H9 (cell line): Measurements from ENCODE around the gene PCCA. TPM values are rescaled to one million over a fixed set of nuclear protein-coding genes. Genes with fewer than 3 reads are reported as not detected.

Source experiments
- DNase-seq: peaks from one replicate; pipeline ENCODE4 v3.0.0-alpha.2; 2017
- H2AFZ ChIP-seq: one replicate; pipeline ENCODE4 v1.6.1; 2013; ENCODE audit warnings: mild to moderate bottlenecking, low read length, control low read depth, moderate library complexity
- H2AK5ac ChIP-seq: 2 replicates; pipeline ENCODE4 v1.6.1; 2013; ENCODE audit warnings: low read length, control low read depth, mixed read lengths; ENCODE audit not compliant: insufficient read length
- H2BK120ac ChIP-seq: one replicate; pipeline ENCODE4 v1.6.1; 2013; ENCODE audit warnings: low read depth, mild to moderate bottlenecking, low read length, control low read depth, inconsistent platforms; ENCODE audit not compliant: poor library complexity, severe bottlenecking
- H2BK12ac ChIP-seq: 2 replicates; pipeline ENCODE4 v1.6.1; 2013; ENCODE audit warnings: low read length, control low read depth, mixed read lengths, low read depth; ENCODE audit not compliant: insufficient read length
- H2BK15ac ChIP-seq: 2 replicates; pipeline ENCODE4 v1.6.1; 2013; ENCODE audit warnings: low read depth, low read length, control low read depth
- H2BK20ac ChIP-seq: one replicate; pipeline ENCODE4 v1.6.1; 2013; ENCODE audit warnings: low read depth, mild to moderate bottlenecking, low read length, control low read depth, inconsistent platforms; ENCODE audit not compliant: poor library complexity, severe bottlenecking
- H2BK5ac ChIP-seq: 2 replicates; pipeline ENCODE4 v1.6.1; 2013; ENCODE audit warnings: low read length, control low read depth, mixed read lengths; ENCODE audit not compliant: insufficient read length
- H3K14ac ChIP-seq: 2 replicates; pipeline ENCODE4 v1.6.1; 2013; ENCODE audit warnings: low read length, control low read depth; ENCODE audit not compliant: insufficient read depth
- H3K18ac ChIP-seq: 2 replicates; pipeline ENCODE4 v1.6.1; 2013; ENCODE audit warnings: low read depth, mild to moderate bottlenecking, mixed read lengths, low read length, control low read depth; ENCODE audit not compliant: insufficient read length
- H3K23ac ChIP-seq: 2 replicates; pipeline ENCODE4 v1.6.1; 2013; ENCODE audit warnings: low read length, control low read depth, mixed read lengths, low read depth; ENCODE audit not compliant: insufficient read length
- H3K23me2 ChIP-seq: 2 replicates; pipeline ENCODE4 v1.6.1; 2013; ENCODE audit warnings: low read depth, mild to moderate bottlenecking, mixed read lengths, low read length, control low read depth; ENCODE audit not compliant: insufficient read length, poor library complexity, severe bottlenecking
- H3K27ac ChIP-seq: 2 replicates; pipeline ENCODE4 v1.5.1; 2013; ENCODE audit warnings: low read length, control low read depth, mixed read lengths, low read depth; ENCODE audit not compliant: insufficient read length
- H3K27me3 ChIP-seq: 2 replicates; pipeline ENCODE4 v1.6.1; 2013; ENCODE audit warnings: low read length, control low read depth, inconsistent platforms; ENCODE audit not compliant: insufficient read depth
- H3K4ac ChIP-seq: 2 replicates; pipeline ENCODE4 v1.6.1; 2013; ENCODE audit warnings: low read depth, mild to moderate bottlenecking, control low read depth, inconsistent platforms, low read length, moderate library complexity
- H3K4me1 ChIP-seq: 2 replicates; pipeline ENCODE4 v1.6.1; 2013; ENCODE audit warnings: low read length, control low read depth, inconsistent platforms; ENCODE audit not compliant: insufficient read depth
- H3K4me2 ChIP-seq: 2 replicates; pipeline ENCODE4 v1.6.1; 2013; ENCODE audit warnings: low read length, control low read depth, mixed read lengths; ENCODE audit not compliant: insufficient read length, insufficient read depth
- H3K56ac ChIP-seq: 2 replicates; pipeline ENCODE4 v1.6.1; 2013; ENCODE audit warnings: low read depth, mild to moderate bottlenecking, mixed read lengths, low read length, control low read depth; ENCODE audit not compliant: insufficient read length
- H3K79me1 ChIP-seq: 2 replicates; pipeline ENCODE4 v1.6.1; 2013; ENCODE audit warnings: low read depth, mild to moderate bottlenecking, moderate library complexity, low read length, control low read depth, inconsistent platforms; ENCODE audit not compliant: insufficient read depth, poor library complexity, severe bottlenecking
- H3K79me2 ChIP-seq: 2 replicates; pipeline ENCODE4 v1.6.1; 2013; ENCODE audit warnings: low read length, control low read depth, inconsistent platforms; ENCODE audit not compliant: insufficient read depth
- H3K9ac ChIP-seq: 2 replicates; pipeline ENCODE4 v1.6.1; 2013; ENCODE audit warnings: low read length, control low read depth, mixed read lengths; ENCODE audit not compliant: insufficient read length; ENCODE audit errors: extremely low read depth
- H3K9me3 ChIP-seq: one replicate; pipeline ENCODE4 v1.6.1; 2013; ENCODE audit warnings: low read depth, low read length, inconsistent platforms; ENCODE audit not compliant: control insufficient read depth
- H3T11ph ChIP-seq: one replicate; pipeline ENCODE4 v1.6.1; 2013; ENCODE audit warnings: mild to moderate bottlenecking, low read length, control low read depth, inconsistent platforms
- H4K20me1 ChIP-seq: one replicate; pipeline ENCODE4 v1.6.1; 2013; ENCODE audit not compliant: control insufficient read depth, insufficient read length, insufficient read depth
- H4K5ac ChIP-seq: 2 replicates; pipeline ENCODE4 v1.6.1; 2013; ENCODE audit warnings: low read depth, mild to moderate bottlenecking, mixed read lengths, low read length, control low read depth; ENCODE audit not compliant: insufficient read length
- H4K8ac ChIP-seq: replicated peaks from 2 replicates; pipeline ENCODE4 v1.6.1; 2013; ENCODE audit warnings: low read length, control low read depth, mixed read lengths, low read depth; ENCODE audit not compliant: insufficient read length
- H4K91ac ChIP-seq: 2 replicates; pipeline ENCODE4 v1.6.1; 2013; ENCODE audit warnings: low read depth, mild to moderate bottlenecking, moderate library complexity, mixed read lengths, low read length, control low read depth; ENCODE audit not compliant: insufficient read length
- H3K27ac Mint-ChIP-seq, 3 experiments: 2 replicates in 2 of 3; 3 replicates in 1 of 3; pipeline ENCODE4 v1.8.0; 2020 to 2021; ENCODE audit warnings: mixed read lengths in 3 of 3, mild to moderate bottlenecking in 1 of 3, moderate library complexity in 1 of 3
- H3K27me3 Mint-ChIP-seq: 2 replicates; pipeline ENCODE4 v1.8.0; 2021; ENCODE audit warnings: low read depth, mild to moderate bottlenecking, moderate library complexity, mixed read lengths
- H3K36me3 Mint-ChIP-seq, 3 experiments: 2 replicates in 2 of 3; 3 replicates in 1 of 3; pipeline ENCODE4 v1.8.0; 2020 to 2021; ENCODE audit warnings: low read depth in 3 of 3, mixed read lengths in 3 of 3; ENCODE audit not compliant: insufficient read depth in 1 of 3
- H3K4me1 Mint-ChIP-seq, 2 experiments: 2 replicates each; pipeline ENCODE4 v1.8.0; 2020; ENCODE audit warnings: mixed read lengths in 2 of 2
- H3K4me3 Mint-ChIP-seq, 2 experiments: 2 replicates in 1 of 2; 3 replicates in 1 of 2; pipeline ENCODE4 v1.8.0; 2020 to 2021; ENCODE audit warnings: mild to moderate bottlenecking in 2 of 2, mixed read lengths in 2 of 2, moderate library complexity in 1 of 2
- H3K9me3 Mint-ChIP-seq, 2 experiments: 2 replicates in 1 of 2; 3 replicates in 1 of 2; pipeline ENCODE4 v1.8.0; 2020; ENCODE audit warnings: mild to moderate bottlenecking in 2 of 2, mixed read lengths in 2 of 2, moderate library complexity in 1 of 2
- WGBS: extraction: QIAGEN DNeasy Blood & Tissue Kit; methylation state at CpG from one replicate; pipeline ENCODE4 v1.1.7; 2013; ENCODE audit warnings: missing lambda C conversion rate, low lambda C conversion rate, mixed read lengths; ENCODE audit not compliant: insufficient read length; ENCODE audit errors: extremely low coverage; 5-methylcytosine and 5-hydroxymethylcytosine counted together
- total RNA-seq: library from RNA; stranded (reverse); gene quantifications from 2 replicates; pipeline ENCODE4 v1.2.1, GENCODE V29; 2021
- TF ChIP-seq, protein P1 (sequence below): fragments of 200-600 bp; sonication (generic); conservative IDR thresholded peaks from 3 replicates; pipeline ENCODE4 v1.8.0; 2021; ENCODE audit warnings: antibody characterized with exemption, mild to moderate bottlenecking

The PCCA gene
- total RNA-seq, 1 experiment from 2014 or later = 56.5 TPM

DNA sequence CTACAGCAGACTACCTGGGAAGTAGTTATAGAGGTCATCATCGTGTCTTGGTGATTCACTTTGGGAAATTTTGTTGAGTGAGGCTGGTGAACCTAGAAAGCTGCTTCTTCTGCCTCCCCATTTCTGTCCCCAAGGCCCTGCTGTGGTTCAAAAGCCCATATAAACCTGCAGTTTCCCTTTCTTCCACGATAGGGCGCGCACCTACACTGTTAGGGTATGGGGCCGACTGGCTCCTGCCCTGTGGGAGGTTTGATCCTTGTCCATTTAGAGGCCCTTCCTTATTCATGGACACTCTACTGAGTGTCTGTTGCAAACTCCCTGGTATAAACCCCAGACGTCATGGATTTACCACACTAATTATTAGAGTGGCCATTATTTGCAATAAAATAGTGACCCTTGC is 307.9 kb downstream of the PCCA start:
- Histone ChIP-seq H3K14ac (no peak overlapping the region), H2BK12ac (no peak overlapping the region), H4K5ac (no peak overlapping the region), H2BK120ac (no peak overlapping the region), H4K8ac (no peak overlapping the region), H3K9me3 (no peaks in the 10 kb centered on the region), H3K18ac (no peak overlapping the region), H2BK15ac (no peak overlapping the region), H3K56ac (no peak overlapping the region), H2AFZ (no peak overlapping the region), H3K4ac (no peak overlapping the region), H3K4me1 (no peaks in the 10 kb centered on the region), H3K79me1 (no peaks in the 10 kb centered on the region), H3K79me2 (no peaks in the 10 kb centered on the region), H3T11ph (no peak overlapping the region), H3K9ac (no peak overlapping the region), H3K27ac (no peak overlapping the region), H3K23ac (no peak overlapping the region), H2AK5ac (no peak overlapping the region), H3K23me2 (no peaks in the 10 kb centered on the region), H2BK5ac (no peak overlapping the region), H2BK20ac (no peak overlapping the region), H3K4me2 (no peak overlapping the region), H3K27me3 (no peaks in the 10 kb centered on the region), H4K91ac (no peak overlapping the region), H4K20me1 (no peaks in the 10 kb centered on the region)
- TF ChIP-seq, protein P1, sequence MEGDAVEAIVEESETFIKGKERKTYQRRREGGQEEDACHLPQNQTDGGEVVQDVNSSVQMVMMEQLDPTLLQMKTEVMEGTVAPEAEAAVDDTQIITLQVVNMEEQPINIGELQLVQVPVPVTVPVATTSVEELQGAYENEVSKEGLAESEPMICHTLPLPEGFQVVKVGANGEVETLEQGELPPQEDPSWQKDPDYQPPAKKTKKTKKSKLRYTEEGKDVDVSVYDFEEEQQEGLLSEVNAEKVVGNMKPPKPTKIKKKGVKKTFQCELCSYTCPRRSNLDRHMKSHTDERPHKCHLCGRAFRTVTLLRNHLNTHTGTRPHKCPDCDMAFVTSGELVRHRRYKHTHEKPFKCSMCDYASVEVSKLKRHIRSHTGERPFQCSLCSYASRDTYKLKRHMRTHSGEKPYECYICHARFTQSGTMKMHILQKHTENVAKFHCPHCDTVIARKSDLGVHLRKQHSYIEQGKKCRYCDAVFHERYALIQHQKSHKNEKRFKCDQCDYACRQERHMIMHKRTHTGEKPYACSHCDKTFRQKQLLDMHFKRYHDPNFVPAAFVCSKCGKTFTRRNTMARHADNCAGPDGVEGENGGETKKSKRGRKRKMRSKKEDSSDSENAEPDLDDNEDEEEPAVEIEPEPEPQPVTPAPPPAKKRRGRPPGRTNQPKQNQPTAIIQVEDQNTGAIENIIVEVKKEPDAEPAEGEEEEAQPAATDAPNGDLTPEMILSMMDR = peak; percentile 61
- DNase-seq = peak; percentile 66
- no peak overlapping the region for H3K4me3 Mint-ChIP-seq
- peaks cover 3 to 15% (median 13%) of the 10 kb centered on the region in 3 experiments; a peak in 5 of 7 replicates for H3K36me3 Mint-ChIP-seq
- peaks cover 10 to 20% of the 10 kb centered on the region in 2 experiments for H3K4me1 Mint-ChIP-seq
- H3K27ac Mint-ChIP-seq = 0 out of 7 replicates have a peak overlapping the region, but pooled peaks of 1 of the 3 experiments have one; percentile 60
- WGBS = no CpG with 5 or more reads among the region's 6 CpGs
- H3K27me3 Mint-ChIP-seq = no peaks in the 10 kb centered on the region
- H3K9me3 Mint-ChIP-seq = no peaks in the 10 kb centered on the region; a peak in 1 of 5 replicates
